ENCODE measurements around the gene GABRG1. TPM values are rescaled to one million over a fixed set of nuclear protein-coding genes. Genes with fewer than 3 reads are reported as not detected.

The GABRG1 gene
- total RNA-seq = not detected

DNA sequence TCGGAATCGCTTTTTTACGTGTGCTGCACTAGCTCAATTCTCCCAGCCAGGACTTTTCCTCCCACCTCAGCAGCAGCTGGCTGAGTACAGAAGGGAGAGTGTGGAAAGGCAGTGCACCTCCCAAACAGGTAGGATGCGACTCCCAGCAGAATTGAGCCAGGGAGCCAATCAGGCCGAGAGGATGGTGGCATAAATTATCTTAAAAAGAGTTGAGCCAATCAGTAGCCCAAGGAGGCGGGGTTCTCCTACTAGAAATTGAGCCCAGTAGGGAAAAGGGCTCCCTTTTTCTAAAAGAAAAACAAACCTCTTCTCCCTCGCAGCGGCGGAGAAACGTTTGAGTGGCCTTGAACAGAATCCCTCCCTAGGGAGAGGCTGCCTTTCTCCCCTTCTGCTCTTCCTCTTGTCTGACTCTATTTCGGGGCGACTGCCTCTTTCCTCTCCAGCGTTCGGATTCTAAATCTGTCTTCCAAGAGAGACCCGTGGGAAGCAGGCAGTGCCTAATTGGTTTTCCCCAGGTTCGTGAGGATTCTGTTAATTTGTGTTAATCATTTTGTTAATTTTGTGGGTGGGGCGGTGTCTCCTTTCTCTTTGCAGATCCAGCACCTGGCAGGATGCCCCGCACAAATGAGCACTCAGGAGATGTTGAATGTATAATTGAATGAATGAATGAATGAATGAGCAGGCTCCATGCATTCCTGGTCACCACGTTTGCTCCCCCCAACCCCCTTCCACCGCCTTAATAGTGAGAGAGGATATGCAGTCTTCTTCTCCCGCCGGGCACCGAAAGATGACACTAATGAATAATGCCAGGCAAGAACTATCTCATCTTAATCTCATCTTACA, at the start of gene GABRG1:
GABRG1 (minus strand) TSS at position 142 of the 843 bp plus-strand sequence; CDS start at position 1, 141 bp downstream.
- no peak for ATAC-seq

DNA sequence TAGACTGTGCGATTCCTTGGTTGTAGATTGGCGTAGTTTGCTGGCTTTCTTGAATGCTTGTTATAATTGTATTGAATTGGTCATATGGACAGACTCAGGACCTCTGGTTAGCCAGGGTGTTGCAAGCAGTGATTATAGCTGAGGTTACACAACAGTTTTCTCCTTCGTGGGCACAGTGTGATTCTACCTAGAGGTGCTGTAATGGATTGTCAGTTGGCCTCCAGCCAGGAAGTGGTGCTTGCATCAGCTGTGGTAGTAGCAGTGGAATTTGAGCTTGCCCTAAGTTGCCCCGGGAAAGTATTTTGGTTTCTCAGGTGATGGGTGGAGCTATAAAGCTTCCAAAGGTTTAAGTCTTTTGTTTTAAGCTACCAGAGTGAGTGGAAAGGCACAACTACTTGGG, 23.1 kb upstream of the GABRG1 start:
- no peak for ATAC-seq

DNA sequence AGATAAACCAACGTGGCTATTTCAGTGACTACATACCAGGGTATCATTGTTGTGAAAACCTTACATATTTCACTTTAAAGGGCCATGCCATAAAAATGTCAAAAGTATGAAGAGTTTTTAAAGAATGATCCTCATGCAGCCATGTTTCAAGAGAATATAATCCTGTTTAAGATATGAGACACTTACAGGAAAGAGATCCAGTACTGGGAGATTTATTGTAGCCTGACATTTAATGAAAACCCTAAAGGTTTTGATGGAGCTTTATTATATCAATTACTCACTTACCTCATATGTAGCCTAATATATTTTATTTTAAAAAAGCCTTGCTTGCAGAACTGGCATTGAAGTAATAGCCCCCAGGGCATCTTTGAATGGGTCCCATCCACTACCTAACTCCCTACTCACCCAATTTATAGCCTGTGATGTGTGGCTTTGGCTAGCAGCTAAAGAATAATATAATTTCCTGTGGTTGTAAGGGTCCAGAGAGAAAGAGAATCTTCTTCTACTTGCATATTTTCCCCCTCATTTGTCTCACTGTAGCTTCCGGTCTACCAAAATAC, 7.7 kb upstream of the GABRG1 start:
- ATAC-seq = no peak

GRCh38 chr4:46124773-46125413, 1.0 kb upstream of the GABRG1 start:
- ATAC-seq = no peak

DNA sequence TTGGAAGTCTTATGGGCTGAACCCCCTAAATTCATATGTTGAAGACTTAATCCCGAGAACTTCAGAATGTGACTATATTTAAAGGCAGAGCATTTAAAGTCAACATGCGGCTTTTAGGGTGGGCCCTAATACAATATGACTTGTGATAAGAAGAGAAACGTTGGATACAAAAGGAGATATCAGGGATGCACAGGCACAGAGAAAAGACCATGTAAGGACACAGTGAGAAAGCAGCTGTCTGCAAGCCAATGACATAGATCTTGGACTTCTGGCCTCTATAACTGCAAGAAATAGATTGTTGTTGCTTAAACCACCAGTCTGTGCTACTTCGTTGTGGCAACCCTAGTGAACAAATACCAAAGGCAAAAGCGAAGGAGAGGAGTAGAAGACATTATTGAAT, 42.2 kb downstream of the GABRG1 start:
- no peak for ATAC-seq

DNA sequence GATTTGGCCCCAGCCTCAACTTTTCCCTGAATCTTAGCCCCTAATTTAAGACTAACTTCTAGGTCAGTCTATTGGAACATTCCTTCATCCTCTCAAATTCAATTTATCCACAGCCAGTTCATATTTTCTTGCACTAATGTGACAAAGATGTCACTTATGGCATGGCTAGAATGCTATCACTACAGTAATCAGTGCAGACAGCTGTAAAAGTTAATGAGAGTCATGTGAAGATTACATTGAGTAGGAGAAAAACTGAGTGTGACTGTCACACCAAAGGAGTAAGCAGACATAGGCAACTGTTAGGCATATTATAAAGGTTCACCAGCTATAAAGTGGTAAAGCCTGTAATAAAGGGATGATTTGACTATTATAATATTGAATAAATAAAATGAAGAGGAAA, 42.6 kb downstream of the GABRG1 start:
- no peak for ATAC-seq

DNA sequence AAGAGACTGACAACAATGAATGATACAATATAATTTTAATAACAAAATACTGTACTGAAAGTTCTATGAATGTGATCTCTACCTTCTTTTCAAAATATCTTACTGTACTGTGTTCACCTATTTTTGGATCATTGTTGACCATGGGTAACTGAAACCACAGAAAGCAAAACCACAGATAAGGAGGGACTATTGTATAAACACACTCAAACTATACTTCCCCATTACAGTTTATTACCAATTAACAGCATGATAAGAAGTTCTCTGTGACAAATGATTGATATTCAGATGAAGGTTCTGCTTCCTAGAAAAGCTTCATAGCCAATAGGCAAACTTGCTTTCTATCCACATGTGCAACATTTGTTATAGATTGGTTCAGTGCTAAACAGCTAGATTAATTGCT, 50.1 kb downstream of the GABRG1 start:
- ATAC-seq = no peak

DNA sequence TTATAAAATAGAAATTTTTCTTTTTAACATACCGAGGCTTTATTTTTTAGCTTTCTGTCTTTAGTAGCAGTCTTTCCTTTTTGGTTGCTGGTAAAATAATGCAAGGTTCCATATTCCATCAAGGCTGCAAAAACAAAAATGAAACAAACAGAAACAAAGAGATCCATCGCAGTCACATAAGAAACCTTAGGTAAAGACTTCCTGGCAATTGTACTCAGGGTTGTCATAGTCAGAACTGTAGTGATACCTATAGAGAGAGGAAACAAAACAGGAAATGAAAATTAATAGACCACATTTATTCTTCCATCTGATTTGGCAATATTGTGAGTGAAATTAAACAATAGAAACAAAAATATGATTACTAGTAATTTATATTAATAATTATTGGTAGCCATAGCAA, 72.5 kb downstream of the GABRG1 start:
- no peak for ATAC-seq

GRCh38 chr4:46032056-46032455, 91.8 kb downstream of the GABRG1 start:
- ATAC-seq = no peak

DNA sequence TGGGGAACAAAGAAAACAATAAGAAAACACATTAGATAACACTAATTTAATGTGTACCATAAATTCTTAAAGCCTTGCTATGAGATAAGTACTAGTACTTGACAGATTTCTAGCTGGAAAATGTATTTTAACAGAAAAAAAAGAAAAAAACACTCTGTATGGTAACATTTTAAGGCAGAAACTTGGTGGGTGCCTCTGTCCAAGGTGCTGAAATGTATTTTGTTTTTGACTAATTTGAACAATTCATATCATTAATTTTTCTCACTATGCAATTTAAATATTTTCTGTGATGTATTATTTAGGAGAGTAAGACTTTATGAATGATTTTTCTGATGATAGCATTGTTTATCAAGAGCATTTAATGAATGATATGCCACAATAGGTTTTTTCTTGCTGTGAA, 107.5 kb downstream of the GABRG1 start:
- no peak for ATAC-seq

- no peak for ATAC-seq
Measured at GRCh38 chr4:45992728-45993127, 131.1 kb downstream of the GABRG1 start.

GRCh38 chr4:45989775-45990174, 134.1 kb downstream of the GABRG1 start:
- ATAC-seq = no peak

- ATAC-seq = no peak
Measured at GRCh38 chr4:45987858-45988257, 136.0 kb downstream of the GABRG1 start.

Measured in esophagus mucosa (tissue), 1 donor.